DND-41 (cell line): ENCODE results near the gene DNMT1.
"Not testable (repeated sequence)": the region's sequence is repeated elsewhere in the genome, so short reads cannot be mapped to it uniquely, and the experiment has no call there.

Experiments used
- ATAC-seq: fragments of 200-7000 bp; cut with Tn5 transposase; 3 replicates; pipeline ENCODE4 v1.9.1; 2021; ENCODE audit warnings: low read depth; ENCODE audit not compliant: insufficient read depth
- DNase-seq: peaks from one replicate; pipeline ENCODE4 v3.0.0-alpha.2; 2020
- H2AFZ ChIP-seq: 2 replicates; pipeline ENCODE4 v1.6.0; 2012; ENCODE audit warnings: low read depth, low read length
- H3K27ac ChIP-seq: 2 replicates; pipeline ENCODE4 v1.5.1; 2012; ENCODE audit warnings: low read length, inconsistent platforms
- H3K27me3 ChIP-seq: fragments of 200-600 bp; sonication (generic); 2 replicates; pipeline ENCODE4 v1.6.0; 2012; ENCODE audit warnings: low read length, mild to moderate bottlenecking, inconsistent platforms; ENCODE audit not compliant: insufficient read depth, poor library complexity
- H3K36me3 ChIP-seq: 2 replicates; pipeline ENCODE4 v1.5.1; 2012; ENCODE audit warnings: low read length, inconsistent platforms; ENCODE audit not compliant: insufficient read depth
- H3K4me1 ChIP-seq: 2 replicates; pipeline ENCODE4 v1.5.1; 2012; ENCODE audit warnings: mild to moderate bottlenecking, low read length; ENCODE audit not compliant: insufficient read depth
- H3K4me2 ChIP-seq: 2 replicates; pipeline ENCODE4 v1.6.0; 2012; ENCODE audit warnings: mild to moderate bottlenecking, moderate library complexity, low read length, inconsistent platforms; ENCODE audit not compliant: insufficient read depth
- H3K4me3 ChIP-seq, 2 experiments: fragments of 200-600 bp in 1 of 2; shearing (Covaris generic) in 1 of 2; 2 replicates each; pipeline ENCODE4 v1.5.1; 2012 to 2016; ENCODE audit warnings: inconsistent platforms in 2 of 2, low read length in 2 of 2, mild to moderate bottlenecking in 2 of 2, low read depth in 1 of 2, moderate library complexity in 1 of 2
- H3K79me2 ChIP-seq: 2 replicates; pipeline ENCODE4 v1.6.0; 2012; ENCODE audit warnings: low read length, inconsistent platforms; ENCODE audit not compliant: insufficient read depth
- H3K9ac ChIP-seq: 2 replicates; pipeline ENCODE4 v1.6.0; 2012; ENCODE audit warnings: low read depth, mild to moderate bottlenecking, inconsistent platforms, low read length, moderate library complexity
- H3K9me3 ChIP-seq: 2 replicates; pipeline ENCODE4 v1.5.1; 2012; ENCODE audit warnings: low read length, moderate library complexity, mild to moderate bottlenecking, inconsistent platforms; ENCODE audit not compliant: insufficient read depth, severe bottlenecking
- H4K20me1 ChIP-seq: 2 replicates; pipeline ENCODE4 v1.6.0; 2012; ENCODE audit warnings: low read length; ENCODE audit not compliant: insufficient read depth
- CTCF ChIP-seq: IDR thresholded peaks from 2 replicates; pipeline ENCODE4 v1.5.1; 2012; ENCODE audit warnings: borderline replicate concordance, low read length, moderate library complexity, mild to moderate bottlenecking; ENCODE audit not compliant: poor library complexity, severe bottlenecking; ENCODE audit errors: extremely low read depth
- EZH2 ChIP-seq: IDR thresholded peaks from 3 replicates; pipeline ENCODE4 v1.6.1; 2012; ENCODE audit warnings: borderline replicate concordance, low read depth, mild to moderate bottlenecking, moderate library complexity, low read length, inconsistent platforms; ENCODE audit not compliant: severe bottlenecking

Gene DNMT1

GRCh38 chr19:10167459-10167858, 27.3 kb downstream of the DNMT1 start:
- H3K79me2 ChIP-seq, result peaks cover 29% of the 10 kb centered on the region
- H3K4me2 ChIP-seq, result no peak overlapping the region
- H3K4me1 ChIP-seq, result no peaks in the 10 kb centered on the region
- H3K36me3 ChIP-seq, result peaks cover 92% of the 10 kb centered on the region
- DNase-seq (no peak), ATAC-seq (no peak)
- H3K27me3 ChIP-seq, result no peaks in the 10 kb centered on the region
- H4K20me1 ChIP-seq, result peaks cover 20% of the 10 kb centered on the region
- H3K4me3 ChIP-seq, result no peak overlapping the region
- H3K9me3 ChIP-seq, result no peaks in the 10 kb centered on the region
- no peak overlapping the region for H2AFZ ChIP-seq
- no peak for TF ChIP-seq EZH2
- no peak for TF ChIP-seq CTCF
- H3K27ac ChIP-seq, result no peak overlapping the region
- no peak overlapping the region for H3K9ac ChIP-seq

GRCh38 chr19:10166501-10166900, 28.3 kb downstream of the DNMT1 start:
- H3K4me2 ChIP-seq, H3K27me3 ChIP-seq, DNase-seq, H2AFZ ChIP-seq, ATAC-seq, H3K27ac ChIP-seq, H3K9me3 ChIP-seq, H3K9ac ChIP-seq, H3K4me3 ChIP-seq, H3K4me1 ChIP-seq: not testable (repeated sequence)
- peaks cover 20% of the 10 kb centered on the region for H4K20me1 ChIP-seq
- H3K79me2 ChIP-seq, result peaks cover 25% of the 10 kb centered on the region
- peaks cover 96% of the 10 kb centered on the region for H3K36me3 ChIP-seq

GRCh38 chr19:10166046-10166445, 28.7 kb downstream of the DNMT1 start:
- peaks cover 24% of the 10 kb centered on the region for H3K79me2 ChIP-seq

GRCh38 chr19:10163536-10163935, 31.2 kb downstream of the DNMT1 start:
- Histone ChIP-seq H2AFZ (no peak overlapping the region), H3K9me3 (no peaks in the 10 kb centered on the region), H3K36me3 (peaks cover 97% of the 10 kb centered on the region), H3K4me2 (no peak overlapping the region), H3K79me2 (peaks cover 39% of the 10 kb centered on the region), H3K4me3 (no peak overlapping the region), H4K20me1 (peaks cover 26% of the 10 kb centered on the region), H3K27me3 (no peaks in the 10 kb centered on the region), H3K27ac (no peak overlapping the region), H3K9ac (no peak overlapping the region), H3K4me1 (no peaks in the 10 kb centered on the region)
- ATAC-seq (no peak), DNase-seq (no peak)
- TF ChIP-seq EZH2, result no peak
- TF ChIP-seq CTCF, result no peak

More at GRCh38 chr19:10166046-10166445, 28.7 kb downstream of the DNMT1 start:
- Histone ChIP-seq H3K27me3 (no peaks in the 10 kb centered on the region), H3K9ac (no peak overlapping the region), H3K4me3 (no peak overlapping the region), H3K27ac (no peak overlapping the region), H3K4me2 (no peak overlapping the region), H3K36me3 (peaks cover 96% of the 10 kb centered on the region), H3K4me1 (no peaks in the 10 kb centered on the region), H2AFZ (no peak overlapping the region), H4K20me1 (peaks cover 18% of the 10 kb centered on the region), H3K9me3 (no peaks in the 10 kb centered on the region)
- DNase-seq (no peak), ATAC-seq (no peak)
- TF ChIP-seq CTCF (no peak), EZH2 (no peak)
